T-cell (primary cell): ENCODE results near the gene PAX5. TPM values are rescaled to one million over a fixed set of nuclear protein-coding genes. Genes with fewer than 3 reads are reported as not detected.
A peak's percentile ranks its signal among the peaks of the same experiment; 100 is the strongest.

Source experiments
- ATAC-seq, 4 experiments: fragments of 200-7000 bp in 3 of 4; fragments of 150-1000 bp in 1 of 4; cut with Tn5 transposase; replicated peaks in 1 of 4; 1 replicate in 3 of 4; 2 replicates in 1 of 4; pipeline ENCODE4 v1.10.0; 2021; ENCODE audit warnings: moderate library complexity in 3 of 4, mild to moderate bottlenecking in 2 of 4, moderate number of reproducible peaks in 1 of 4
- CTCF ChIA-PET, 2 donors: fragments of 300-600 bp; sonication (Branson Sonifier 250); formaldehyde crosslinking; loops; one replicate each; lab custom pipeline; 2022; ENCODE audit warnings: antibody characterized with exemption in 2 of 2; lab: Charles Lee
- POLR2A ChIA-PET, 2 donors: fragments of 300-600 bp; sonication (Branson Sonifier 250); formaldehyde crosslinking; loops; one replicate each; lab custom pipeline; 2022; ENCODE audit warnings: antibody characterized with exemption in 2 of 2; lab: Charles Lee
- DNase-seq, 35 experiments: peaks; one replicate each; pipeline versions ENCODE4 v3.0.0 to v3.0.0-alpha.2; 2013 to 2023
- H3K27ac ChIP-seq: one replicate; pipeline ENCODE4 v1.5.1; 2013; ENCODE audit warnings: low read length
- H3K27me3 ChIP-seq, 2 experiments: replicated peaks in 1 of 2; 1 replicate in 1 of 2; 2 replicates in 1 of 2; pipeline versions ENCODE4 v1.6.1 to v1.7.0; 2013; ENCODE audit warnings: low read length in 1 of 2, mixed read lengths in 1 of 2; ENCODE audit not compliant: control insufficient read depth in 2 of 2, insufficient read depth in 2 of 2; ENCODE audit errors: extremely low read depth in 1 of 2
- H3K36me3 ChIP-seq, 2 donors: 1 replicate in 1 of 2; 2 replicates in 1 of 2; pipeline versions ENCODE4 v1.6.1 to v1.7.0; 2013; ENCODE audit warnings: low read length in 1 of 2; ENCODE audit not compliant: control insufficient read depth in 2 of 2, insufficient read depth in 1 of 2; ENCODE audit errors: extremely low read depth in 1 of 2
- H3K4me1 ChIP-seq, 2 experiments: 1 replicate in 1 of 2; 2 replicates in 1 of 2; pipeline versions ENCODE4 v1.6.1 to v1.7.0; 2013; ENCODE audit warnings: low read length in 2 of 2, mixed read lengths in 1 of 2; ENCODE audit not compliant: insufficient read depth in 2 of 2, control insufficient read depth in 1 of 2; ENCODE audit errors: extremely low read depth in 1 of 2
- H3K4me3 ChIP-seq, 2 donors: 1 replicate in 1 of 2; 2 replicates in 1 of 2; pipeline versions ENCODE4 v1.5.1 to v1.7.0; 2013; ENCODE audit warnings: mild to moderate bottlenecking in 2 of 2, low read length in 1 of 2, moderate library complexity in 1 of 2; ENCODE audit not compliant: control insufficient read depth in 1 of 2; ENCODE audit errors: extremely low read depth in 1 of 2
- H3K9me3 ChIP-seq: 2 replicates; pipeline ENCODE4 v1.7.0; 2013
- H3K27ac Mint-ChIP-seq, 2 donors: one replicate each; pipeline ENCODE4 v1.8.0; 2020 to 2021; ENCODE audit warnings: mild to moderate bottlenecking in 2 of 2, mixed read lengths in 2 of 2
- H3K27me3 Mint-ChIP-seq, 2 donors: one replicate each; pipeline ENCODE4 v1.8.0; 2021 to 2022; ENCODE audit warnings: mixed read lengths in 2 of 2
- H3K36me3 Mint-ChIP-seq: one replicate; pipeline ENCODE4 v1.8.0; 2021; ENCODE audit warnings: mixed read lengths
- H3K4me1 Mint-ChIP-seq, 3 donors: one replicate each; pipeline ENCODE4 v1.8.0; 2020 to 2022; ENCODE audit warnings: mixed read lengths in 3 of 3, mild to moderate bottlenecking in 1 of 3
- H3K4me3 Mint-ChIP-seq, 3 donors: one replicate each; pipeline ENCODE4 v1.8.0; 2020 to 2022; ENCODE audit warnings: mild to moderate bottlenecking in 3 of 3, mixed read lengths in 3 of 3, moderate library complexity in 3 of 3
- H3K9me3 Mint-ChIP-seq, 3 donors: one replicate each; pipeline ENCODE4 v1.8.0; 2020 to 2022; ENCODE audit warnings: mixed read lengths in 3 of 3
- WGBS: methylation state at CpG from one replicate; pipeline ENCODE4 v1.1.5; 2013; ENCODE audit warnings: missing lambda C conversion rate; ENCODE audit not compliant: insufficient coverage; 5-methylcytosine and 5-hydroxymethylcytosine counted together
- total RNA-seq, 35 experiments: library from RNA in 6 of 35; stranded (reverse) in 6 of 35; fragments of 120-200 nt in 1 of 35; gene quantifications; one replicate each; pipeline versions ENCODE4 v1.2.1 to v1.2.4 and lab custom pipeline; 2013 to 2026

The PAX5 gene
- total RNA-seq, 5 donors from 2014 or later (not counting 1 experiment from before 2014, with no cell fraction given): 1.7 to 12.4 (median 4.4) TPM

DNA sequence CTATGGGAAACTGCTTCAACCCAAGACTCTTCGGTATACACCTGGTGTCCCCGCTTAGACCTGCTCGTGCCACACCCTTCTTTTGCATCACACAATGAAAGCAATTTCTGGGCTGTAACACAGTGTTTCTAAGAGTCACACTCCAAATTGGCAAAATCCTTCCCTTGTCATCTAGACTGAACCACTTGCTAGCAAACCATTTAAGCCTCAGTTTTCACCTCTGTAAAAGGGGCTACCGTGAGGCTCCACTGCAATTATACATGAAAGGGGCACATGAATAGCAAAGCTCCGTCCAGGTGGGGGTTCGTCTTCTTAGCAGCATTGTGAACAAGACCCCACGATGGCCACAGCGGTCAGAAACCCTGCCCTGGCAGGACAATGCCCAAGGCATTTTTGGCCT, 166.8 kb downstream of the PAX5 start:
- H3K4me1 Mint-ChIP-seq: no peaks in the 10 kb centered on the region
- no peak overlapping the region for H3K27ac Mint-ChIP-seq
- no peaks in the 10 kb centered on the region for H3K4me1 ChIP-seq
- ATAC-seq (no peak), DNase-seq (no peak)
- CTCF ChIA-PET: interaction anchor here in 1 of 2 donors (0.7 kb wide), 1 partner anchor 890 kb away, joined by 3 read pairs; no protein-coding TSS in a partner anchor
- no peak overlapping the region for H3K4me3 ChIP-seq
- H3K36me3 Mint-ChIP-seq: no peaks in the 10 kb centered on the region
- 85% methylated on average over 7 of the region's 8 CpGs for WGBS
- no peak overlapping the region for H3K27ac ChIP-seq
- H3K4me3 Mint-ChIP-seq: no peak overlapping the region
- no peaks in the 10 kb centered on the region for H3K9me3 ChIP-seq
- no peaks in the 10 kb centered on the region for H3K9me3 Mint-ChIP-seq
- peaks cover 0 to 17% of the 10 kb centered on the region in 2 experiments for H3K27me3 ChIP-seq
- no peaks in the 10 kb centered on the region for H3K36me3 ChIP-seq
- peaks cover 11 to 15% of the 10 kb centered on the region in 2 donors for H3K27me3 Mint-ChIP-seq
- POLR2A ChIA-PET: no interaction called here

DNA sequence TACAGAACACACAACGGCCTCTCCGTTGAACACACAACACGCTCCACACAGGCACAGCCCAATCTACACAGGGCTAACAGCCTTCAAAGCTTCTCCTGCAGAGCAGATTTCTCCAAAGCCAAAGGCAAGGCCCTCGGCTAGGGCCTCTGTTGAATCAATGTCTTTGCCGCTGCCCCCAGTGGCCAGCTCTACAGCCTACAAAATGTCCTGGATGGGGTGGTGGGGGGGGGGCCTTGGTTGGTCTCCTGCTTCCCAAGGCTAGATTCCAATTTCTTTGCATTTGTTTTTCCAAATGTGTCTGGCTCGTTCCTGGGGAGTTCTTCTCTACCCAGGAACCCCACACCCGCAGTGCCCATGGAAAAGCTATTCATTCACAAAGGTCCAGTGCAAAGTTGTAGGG, 167.2 kb downstream of the PAX5 start:
- H3K36me3 Mint-ChIP-seq: no peaks in the 10 kb centered on the region
- H3K27me3 Mint-ChIP-seq: peaks cover 11 to 19% of the 10 kb centered on the region in 2 donors
- ChIA-PET CTCF (interaction anchor here in 1 of 2 donors (0.7 kb wide), 1 partner anchor 890 kb away, joined by 3 read pairs; no protein-coding TSS in a partner anchor), POLR2A (no interaction called here)
- no peaks in the 10 kb centered on the region for H3K4me1 Mint-ChIP-seq
- ATAC-seq: no peak
- H3K4me3 ChIP-seq: no peak overlapping the region
- no peaks in the 10 kb centered on the region for H3K9me3 Mint-ChIP-seq
- H3K36me3 ChIP-seq: no peaks in the 10 kb centered on the region
- no peak for DNase-seq
- 89% methylated on average over 3 of the region's 7 CpGs for WGBS
- H3K9me3 ChIP-seq: no peaks in the 10 kb centered on the region
- H3K27ac ChIP-seq: no peak overlapping the region
- no peaks in the 10 kb centered on the region for H3K4me1 ChIP-seq
- H3K27me3 ChIP-seq: peaks cover 0 to 19% of the 10 kb centered on the region in 2 experiments
- no peak overlapping the region for H3K4me3 Mint-ChIP-seq
- no peak overlapping the region for H3K27ac Mint-ChIP-seq

DNA sequence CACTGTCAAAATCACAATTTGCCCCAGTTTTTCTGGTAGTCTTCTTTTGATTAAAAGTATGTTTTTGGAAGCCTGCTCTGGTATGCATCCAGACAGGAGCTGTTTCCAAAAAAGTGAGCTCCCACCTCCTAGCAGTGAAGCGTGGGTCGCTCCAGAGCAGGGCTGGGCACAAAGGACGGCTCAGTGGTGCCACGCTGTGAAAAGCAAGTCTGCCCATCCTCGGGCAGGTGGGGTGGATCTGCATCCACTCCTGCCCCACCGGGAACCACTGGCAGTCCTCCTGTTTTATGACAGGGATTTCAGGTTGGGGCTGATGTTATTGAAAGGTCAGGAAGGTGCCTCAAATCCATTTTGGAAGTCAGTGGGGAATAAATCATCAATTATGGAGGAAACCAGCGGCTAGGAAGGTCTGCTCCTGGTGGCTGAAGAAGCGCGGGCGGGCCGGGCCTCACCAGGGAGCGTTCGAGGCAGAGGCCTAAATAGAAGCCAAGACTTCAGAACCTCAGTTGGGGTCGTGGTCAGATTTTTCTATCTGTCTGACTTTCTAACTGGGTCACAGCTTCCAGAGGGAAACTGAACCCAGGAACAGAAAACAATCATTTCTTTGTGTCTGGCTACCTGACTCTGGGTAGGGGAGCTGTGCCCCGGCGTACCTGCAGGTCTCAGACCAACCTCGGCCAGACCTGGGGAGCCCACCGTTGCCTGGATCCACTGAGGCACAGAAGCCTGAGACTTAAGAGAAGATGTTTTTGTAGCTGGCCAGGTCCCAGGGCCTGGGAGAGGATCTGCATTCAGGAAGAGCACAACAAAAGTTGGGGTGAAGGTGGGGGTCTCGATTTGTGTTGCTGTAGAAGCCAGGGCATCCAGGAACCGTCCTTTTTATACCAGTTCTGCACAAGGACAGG, 168.1 kb downstream of the PAX5 start:
- Mint-ChIP-seq H3K9me3 (no peaks in the 10 kb centered on the region), H3K36me3 (no peaks in the 10 kb centered on the region), H3K27ac (no peak overlapping the region), H3K4me3 (no peak overlapping the region), H3K4me1 (no peaks in the 10 kb centered on the region), H3K27me3 (peaks cover 11 to 26% of the 10 kb centered on the region in 2 donors)
- ATAC-seq (no peak), DNase-seq (no peak)
- Histone ChIP-seq H3K27ac (no peak overlapping the region), H3K4me1 (no peaks in the 10 kb centered on the region), H3K9me3 (no peaks in the 10 kb centered on the region), H3K4me3 (no peak overlapping the region), H3K27me3 (peaks cover 0 to 21% of the 10 kb centered on the region in 2 experiments), H3K36me3 (no peaks in the 10 kb centered on the region)
- POLR2A ChIA-PET: no interaction called here
- 87% methylated on average over 20 of the region's 20 CpGs for WGBS
- CTCF ChIA-PET: interaction anchor here (0.6 to 1.1 kb wide), 2 partner anchors 8 to 404 kb away, joined by 3 read pairs; no protein-coding TSS in a partner anchor

GRCh38 chr9:36864491-36865410, 169.3 kb downstream of the PAX5 start:
- H3K27me3 ChIP-seq: peaks cover 0 to 24% of the 10 kb centered on the region in 2 experiments
- no peaks in the 10 kb centered on the region for H3K9me3 ChIP-seq
- Mint-ChIP-seq H3K27me3 (peaks cover 11 to 30% of the 10 kb centered on the region in 2 donors), H3K4me1 (no peaks in the 10 kb centered on the region), H3K27ac (no peak overlapping the region), H3K4me3 (no peak overlapping the region), H3K36me3 (no peaks in the 10 kb centered on the region), H3K9me3 (no peaks in the 10 kb centered on the region)
- ATAC-seq (peak in 1 of 4 experiments; percentile 12), DNase-seq (no peak)
- no peak overlapping the region for H3K4me3 ChIP-seq
- no peak overlapping the region for H3K27ac ChIP-seq
- no peaks in the 10 kb centered on the region for H3K4me1 ChIP-seq
- no peaks in the 10 kb centered on the region for H3K36me3 ChIP-seq
- ChIA-PET CTCF (interaction anchor here in 1 of 2 donors (1.1 kb wide), 1 partner anchor 9 kb away, joined by 3 read pairs; no protein-coding TSS in a partner anchor), POLR2A (no interaction called here)
- WGBS: 88% methylated on average over 24 of the region's 31 CpGs

- no peaks in the 10 kb centered on the region for H3K36me3 Mint-ChIP-seq
- Histone ChIP-seq H3K27ac (no peak overlapping the region), H3K4me1 (no peaks in the 10 kb centered on the region), H3K9me3 (no peaks in the 10 kb centered on the region), H3K4me3 (no peak overlapping the region), H3K27me3 (peaks cover 0 to 17% of the 10 kb centered on the region in 2 experiments), H3K36me3 (no peaks in the 10 kb centered on the region)
- DNase-seq (peak in 1 of 35 experiments; percentile 14), ATAC-seq (no peak)
- H3K4me1 Mint-ChIP-seq: no peaks in the 10 kb centered on the region
- ChIA-PET POLR2A (no interaction called here), CTCF (interaction anchor here in 1 of 2 donors (0.6 kb wide), 1 partner anchor 472 kb away, joined by 3 read pairs; no protein-coding TSS in a partner anchor)
- no peaks in the 10 kb centered on the region for H3K9me3 Mint-ChIP-seq
- H3K27me3 Mint-ChIP-seq: peaks cover 4 to 29% of the 10 kb centered on the region in 2 donors
- H3K4me3 Mint-ChIP-seq: no peak overlapping the region
- 71% methylated on average over 14 of the region's 21 CpGs for WGBS
- no peak overlapping the region for H3K27ac Mint-ChIP-seq
Measured at GRCh38 chr9:36862206-36863145, 171.6 kb downstream of the PAX5 start.
